ENCODE results near the gene SMYD2.

Gene SMYD2

GRCh38 chr1:214331827-214332423 lies 51.0 kb downstream of the SMYD2 start:
- no peak for DNase-seq

- DNase-seq = no peak
These were observed 52.2 kb downstream of the SMYD2 start for GRCh38 chr1:214332946-214333798.

GRCh38 chr1:214335567-214335966 lies 54.6 kb downstream of the SMYD2 start:
- DNase-seq = no peak

- DNase-seq = no peak
These were observed 56.1 kb downstream of the SMYD2 start for GRCh38 chr1:214337015-214337414.

GRCh38 chr1:214337511-214337910 lies 56.6 kb downstream of the SMYD2 start:
- no peak for DNase-seq

GRCh38 chr1:214338212-214338611 lies 57.3 kb downstream of the SMYD2 start:
- no peak for DNase-seq

GRCh38 chr1:214341459-214341858 lies 60.5 kb downstream of the SMYD2 start:
- no peak for DNase-seq

GRCh38 chr1:214341932-214342331 lies 61.0 kb downstream of the SMYD2 start:
- DNase-seq = no peak

GRCh38 chr1:214342525-214342924 lies 61.6 kb downstream of the SMYD2 start:
- no peak for DNase-seq

- DNase-seq = no peak
These were observed 63.9 kb downstream of the SMYD2 start for GRCh38 chr1:214344897-214345296.

- DNase-seq = no peak
These were observed 68.0 kb downstream of the SMYD2 start for GRCh38 chr1:214349008-214349407.

GRCh38 chr1:214349781-214350180 lies 68.8 kb downstream of the SMYD2 start:
- DNase-seq = no peak

- DNase-seq = no peak
These were observed 70.8 kb downstream of the SMYD2 start for GRCh38 chr1:214351551-214352277.

- DNase-seq = no peak
These were observed 71.9 kb downstream of the SMYD2 start for GRCh38 chr1:214352838-214353237.

- no peak for DNase-seq
These were observed 73.6 kb downstream of the SMYD2 start for GRCh38 chr1:214354440-214355148.

- no peak for DNase-seq
These were observed 79.2 kb downstream of the SMYD2 start for GRCh38 chr1:214360116-214360515.

GRCh38 chr1:214360525-214361164 lies 79.7 kb downstream of the SMYD2 start:
- no peak for DNase-seq

- DNase-seq = no peak
These were observed 80.7 kb downstream of the SMYD2 start for GRCh38 chr1:214361636-214362035.

- no peak for DNase-seq
These were observed 81.4 kb downstream of the SMYD2 start for GRCh38 chr1:214362188-214362882.

- DNase-seq = no peak
These were observed 82.4 kb downstream of the SMYD2 start for GRCh38 chr1:214363386-214363785.

GRCh38 chr1:214364386-214364785 lies 83.4 kb downstream of the SMYD2 start:
- no peak for DNase-seq

- no peak for DNase-seq
These were observed 83.9 kb downstream of the SMYD2 start for GRCh38 chr1:214364786-214365295.
